AG04449 (cell line): ENCODE measurements around the gene GLDC.

ENCODE experiments used
- CTCF ChIA-PET: fragments of 350-600 bp; formaldehyde crosslinking; extraction: SDS; loops from one replicate; lab custom pipeline; 2021; ENCODE audit warnings: antibody characterized with exemption; lab: Yijun Ruan, JAX
- POLR2A ChIA-PET: fragments of 400-600, 350-600 bp; formaldehyde crosslinking; extraction: SDS; loops from one replicate; lab custom pipeline; 2020; ENCODE audit warnings: antibody characterized with exemption, inconsistent platforms; lab: Yijun Ruan, JAX
- DNase-seq: peaks from one replicate; pipeline ENCODE4 v3.0.0-alpha.2; 2010; ENCODE audit warnings: low read depth, low spot score
- H3K4me3 ChIP-seq: 2 replicates; pipeline ENCODE4 v1.5.1; 2011; ENCODE audit warnings: low read depth, mild to moderate bottlenecking, control low read depth, low read length
- CTCF ChIP-seq: IDR thresholded peaks from one replicate; pipeline ENCODE4 v1.5.1; 2011; ENCODE audit warnings: mild to moderate bottlenecking, moderate library complexity, low read length, control low read depth, inconsistent platforms; ENCODE audit not compliant: insufficient read depth; ENCODE audit errors: missing control alignments

GLDC gene

DNA sequence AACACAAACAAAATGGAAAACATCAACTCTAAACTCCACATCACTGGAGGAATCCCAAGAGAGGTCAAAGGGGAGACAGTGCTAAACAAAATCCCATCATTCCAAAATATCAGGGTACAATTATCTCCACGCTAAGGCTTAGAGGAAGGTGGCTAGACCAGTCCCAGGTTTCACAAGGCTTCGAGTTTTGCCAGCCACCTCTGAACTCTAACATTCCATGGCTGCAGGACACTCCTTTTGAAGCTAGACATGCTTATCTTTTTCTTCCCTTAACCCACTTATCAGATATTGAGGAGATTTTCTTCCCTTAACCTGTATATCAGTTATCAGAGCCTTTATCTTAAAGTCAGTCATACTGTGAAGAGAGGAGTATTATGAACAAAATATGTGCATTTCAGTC is 53.3 kb downstream of the GLDC start:
- no peak for DNase-seq
- no peak for TF ChIP-seq CTCF
- CTCF ChIA-PET, result interaction anchor here (1.0 kb wide), 1 partner anchor 15 kb away, joined by 4 read pairs; no protein-coding TSS in a partner anchor
- POLR2A ChIA-PET, result no interaction called here
- no peak overlapping the region for H3K4me3 ChIP-seq

DNA sequence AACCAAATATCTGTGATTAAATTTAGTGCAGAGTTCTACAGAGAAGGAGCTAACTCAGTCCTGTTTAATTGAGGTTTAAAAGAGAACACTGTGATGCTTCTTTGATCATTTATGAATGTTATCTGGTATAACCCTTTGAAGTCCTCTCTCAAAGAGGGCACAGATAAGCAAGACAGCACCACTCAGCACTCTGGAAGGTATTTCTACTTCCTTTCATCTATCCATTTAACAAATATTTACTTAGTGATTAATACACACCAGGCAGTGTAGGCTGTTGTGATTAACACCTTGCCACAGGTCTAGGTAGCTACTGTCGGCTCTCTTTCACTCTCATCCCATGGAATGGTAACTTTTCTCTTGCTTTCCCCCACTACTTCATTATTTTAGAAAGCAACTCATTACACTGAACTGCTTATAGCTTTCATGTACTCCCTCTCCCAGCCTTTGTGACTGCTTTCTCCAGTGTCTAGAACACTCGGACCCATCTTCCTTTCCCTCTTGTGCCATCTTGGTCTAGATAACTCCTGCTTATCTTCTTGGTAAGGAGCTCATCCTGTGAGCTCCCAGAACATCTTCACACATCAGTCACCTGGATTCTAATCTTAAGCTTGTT is 54.7 kb downstream of the GLDC start:
- TF ChIP-seq CTCF, result no peak
- CTCF ChIA-PET, result interaction anchor here (1.0 to 1.9 kb wide), 5 partner anchors 9 to 236 kb away, joined by 4 to 6 read pairs (median 4); no protein-coding TSS in a partner anchor
- POLR2A ChIA-PET, result no interaction called here
- no peak overlapping the region for H3K4me3 ChIP-seq
- no peak for DNase-seq

- DNase-seq, result no peak
- CTCF ChIA-PET, result interaction anchor here (1.3 to 1.9 kb wide), 4 partner anchors 9 to 235 kb away, joined by 4 to 6 read pairs (median 4); no protein-coding TSS in a partner anchor
Measured at GRCh38 chr9:6590334-6590733, 55.2 kb downstream of the GLDC start.

DNA sequence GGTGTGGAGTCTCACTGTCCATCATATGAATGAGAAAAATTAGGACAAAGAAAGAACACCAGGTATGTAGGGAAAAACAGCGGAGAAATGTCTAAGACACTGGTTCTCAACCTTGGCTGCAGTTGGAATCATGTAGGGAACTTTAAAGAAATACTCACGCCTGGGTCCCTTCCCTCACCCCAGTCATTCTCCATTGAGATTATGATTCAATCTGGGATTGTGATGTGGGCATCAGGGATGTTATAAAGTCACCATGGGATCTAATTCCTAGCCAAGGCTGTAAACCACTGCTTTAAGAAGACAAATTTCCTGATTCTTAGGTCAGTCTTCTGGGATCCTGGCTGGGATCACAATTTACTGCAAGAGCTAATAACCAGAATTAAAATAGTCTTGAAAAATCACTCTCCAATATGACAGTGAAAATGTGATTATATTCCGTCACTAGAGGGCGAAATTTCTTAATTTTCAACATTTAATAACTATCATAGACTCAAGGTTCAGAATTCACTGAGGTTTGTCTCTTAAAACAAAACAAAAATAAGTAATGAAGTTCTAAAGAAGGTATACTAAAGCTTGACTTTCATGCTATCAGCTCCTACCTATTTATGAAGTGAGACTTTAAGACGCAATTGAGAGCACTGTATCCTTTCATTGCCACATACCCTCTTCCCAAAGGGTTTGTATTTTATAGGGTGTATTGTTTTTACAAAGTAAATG is 60.5 kb downstream of the GLDC start:
- CTCF ChIA-PET, result interaction anchor here (0.8 to 5.7 kb wide), 28 partner anchors 8 to 242 kb away, joined by 3 to 34 read pairs (median 4); no protein-coding TSS in a partner anchor
- POLR2A ChIA-PET, result no interaction called here
- H3K4me3 ChIP-seq, result no peak overlapping the region
- no peak for DNase-seq
- TF ChIP-seq CTCF, result no peak

More at GRCh38 chr9:6590334-6590733, 55.2 kb downstream of the GLDC start:
- POLR2A ChIA-PET, result no interaction called here
- no peak for TF ChIP-seq CTCF
- no peak overlapping the region for H3K4me3 ChIP-seq

- no peak for DNase-seq
- ChIA-PET POLR2A (no interaction called here), CTCF (interaction anchor here (1.5 to 4.9 kb wide), 4 partner anchors 9 to 158 kb away, joined by 4 to 36 read pairs (median 8); no protein-coding TSS in a partner anchor)
- TF ChIP-seq CTCF, result no peak
- H3K4me3 ChIP-seq, result no peak overlapping the region
Measured at GRCh38 chr9:6581253-6581652, 64.3 kb downstream of the GLDC start.

DNA sequence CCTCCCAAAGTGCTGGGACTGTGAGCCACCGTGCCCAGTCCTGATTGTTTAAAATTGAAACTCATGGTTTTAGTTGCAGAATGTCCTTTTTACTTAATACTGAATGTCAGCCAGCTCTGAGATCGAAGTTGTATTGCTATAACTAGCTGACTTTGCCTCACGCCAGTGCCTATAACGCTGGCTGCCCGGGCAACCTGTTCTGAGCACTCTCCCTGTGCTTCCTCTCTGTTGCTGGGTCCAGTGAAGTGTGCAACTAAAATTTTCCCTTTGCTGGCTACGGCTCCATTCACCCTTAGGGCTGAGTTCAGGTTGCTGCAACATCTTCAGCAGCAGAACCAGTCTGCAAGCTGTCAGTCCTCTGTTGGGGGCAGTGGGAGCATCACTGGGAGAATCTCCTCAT is 65.9 kb downstream of the GLDC start:
- no peak overlapping the region for H3K4me3 ChIP-seq
- no peak for TF ChIP-seq CTCF
- DNase-seq, result no peak
- ChIA-PET POLR2A (no interaction called here), CTCF (interaction anchor here (1.4 to 4.9 kb wide), 3 partner anchors 12 to 160 kb away, joined by 3 to 36 read pairs (median 11); no protein-coding TSS in a partner anchor)
